ENCODE measurements around the gene NNAT.
A peak's percentile ranks its signal among the peaks of the same experiment; 100 is the strongest.

Gene NNAT

DNA sequence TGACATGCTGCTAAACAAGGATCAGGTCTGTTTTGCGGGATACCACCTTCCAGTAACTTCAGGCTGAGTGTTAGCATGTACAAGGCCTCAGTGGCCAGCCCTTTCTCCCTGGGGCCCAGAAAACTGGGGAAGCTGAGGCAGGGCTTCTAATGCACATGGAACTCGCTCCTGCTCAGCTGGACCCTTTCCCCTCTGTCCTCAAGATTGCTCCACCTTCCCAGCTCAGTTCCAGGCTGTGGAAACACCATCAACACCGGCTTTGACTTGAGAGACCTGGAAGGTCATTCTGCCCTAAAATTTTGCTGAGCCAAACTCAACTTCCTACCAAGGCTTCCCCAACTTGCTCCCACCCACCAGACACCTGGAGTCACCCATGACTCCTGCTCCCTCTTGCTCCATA lies 10.8 kb downstream of the NNAT start:
- no peaks in the 10 kb centered on the region for H3K27me3 ChIP-seq (ENCODE audit: insufficient read depth, low read length)
- peaks cover 13% of the 10 kb centered on the region for H3K79me2 ChIP-seq (ENCODE audit: control insufficient read depth, insufficient read depth, low read length, poor library complexity)
- H2BK12ac ChIP-seq (ENCODE audit: low read length): peak overlapping the region; percentile 4
- H3K18ac ChIP-seq (ENCODE audit: low read length): no peak overlapping the region
- no peaks in the 10 kb centered on the region for H3K36me3 ChIP-seq (ENCODE audit: control insufficient read depth in 1 of 2, insufficient read depth in 2 of 2, low read length in 2 of 2)
- no peak overlapping the region for H2AFZ ChIP-seq (ENCODE audit: insufficient read depth, low read length, poor library complexity)
- H2BK120ac ChIP-seq (ENCODE audit: insufficient read depth, low read length, poor library complexity): no peak overlapping the region
- no peak overlapping the region for H3K4me3 ChIP-seq (ENCODE audit: low read depth, low read length)
- H3K79me1 ChIP-seq (ENCODE audit: low read length): peaks cover 13% of the 10 kb centered on the region
- no peaks in the 10 kb centered on the region for H3K9me3 ChIP-seq (ENCODE audit: insufficient read depth, low read depth, low read length)
- H2AK5ac ChIP-seq (ENCODE audit: low read length): no peak overlapping the region
- H3K27ac ChIP-seq (ENCODE audit: low read depth, low read length): no peak overlapping the region
- no peak overlapping the region for H4K12ac ChIP-seq (ENCODE audit: low read depth, low read length)
- no peak overlapping the region for H3K14ac ChIP-seq (ENCODE audit: low read length)
- no peak overlapping the region for H4K91ac ChIP-seq (ENCODE audit: low read depth, low read length)
- no peak overlapping the region for H3K4me2 ChIP-seq (ENCODE audit: low read length)
- DNase-seq: no peak
- no peak overlapping the region for H3K23ac ChIP-seq (ENCODE audit: low read length)
- H4K8ac ChIP-seq (ENCODE audit: low read depth, low read length): no peak overlapping the region
- no CpG with 5 or more reads among the region's 3 CpGs for WGBS (ENCODE audit: extremely low coverage, insufficient coverage, insufficient read length)
- no peak overlapping the region for H2BK5ac ChIP-seq (ENCODE audit: low read depth, low read length, poor library complexity)
- peaks cover 5 to 9% of the 10 kb centered on the region in 2 experiments for H3K4me1 ChIP-seq (ENCODE audit: control insufficient read depth in 1 of 2, insufficient read depth in 2 of 2, low read length in 2 of 2)
- H3K9ac ChIP-seq (ENCODE audit: low read length): no peak overlapping the region
- H3K4ac ChIP-seq (ENCODE audit: low read depth, low read length): no peak overlapping the region

DNA sequence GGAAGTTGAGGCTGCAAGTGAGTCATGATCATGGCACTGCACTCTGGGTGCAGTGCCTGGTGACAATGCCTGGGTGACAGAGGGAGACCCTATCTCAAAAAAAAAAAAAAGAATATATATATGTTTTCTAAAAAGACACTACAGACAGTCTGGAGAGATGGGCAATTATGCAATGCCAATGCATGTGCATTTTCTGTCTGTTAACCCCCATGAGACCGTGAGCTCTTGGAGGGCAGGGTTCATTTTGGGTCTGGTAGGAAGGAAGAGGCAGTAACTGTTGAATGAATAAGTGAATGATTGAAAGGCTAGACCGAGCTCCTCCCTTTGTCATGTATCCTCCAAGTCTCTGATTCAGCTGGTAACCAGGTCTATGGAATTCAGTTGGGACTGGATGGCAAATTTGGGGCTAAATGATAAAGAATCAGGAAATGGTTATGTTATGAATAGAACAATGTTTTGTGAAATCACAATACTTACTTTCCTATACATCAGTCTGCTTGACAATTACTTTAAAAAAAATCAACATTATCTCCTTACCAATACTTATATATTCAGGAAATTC lies 12.2 kb downstream of the NNAT start:
- Histone ChIP-seq H3K79me2 (ENCODE audit: control insufficient read depth, insufficient read depth, low read length, poor library complexity) (peaks cover 2% of the 10 kb centered on the region), H2BK5ac (ENCODE audit: low read depth, low read length, poor library complexity) (no peak overlapping the region), H3K79me1 (ENCODE audit: low read length) (peaks cover 2% of the 10 kb centered on the region), H3K4ac (ENCODE audit: low read depth, low read length) (no peak overlapping the region), H3K27ac (ENCODE audit: low read depth, low read length) (no peak overlapping the region), H3K18ac (ENCODE audit: low read length) (no peak overlapping the region), H3K14ac (ENCODE audit: low read length) (no peak overlapping the region), H3K27me3 (ENCODE audit: insufficient read depth, low read length) (no peaks in the 10 kb centered on the region), H3K9me3 (ENCODE audit: insufficient read depth, low read depth, low read length) (no peaks in the 10 kb centered on the region), H4K8ac (ENCODE audit: low read depth, low read length) (no peak overlapping the region), H4K91ac (ENCODE audit: low read depth, low read length) (no peak overlapping the region), H3K36me3 (ENCODE audit: control insufficient read depth in 1 of 2, insufficient read depth in 2 of 2, low read length in 2 of 2) (no peaks in the 10 kb centered on the region), H4K12ac (ENCODE audit: low read depth, low read length) (no peak overlapping the region), H3K4me1 (ENCODE audit: control insufficient read depth in 1 of 2, insufficient read depth in 2 of 2, low read length in 2 of 2) (peaks cover 5 to 9% of the 10 kb centered on the region in 2 experiments), H2AFZ (ENCODE audit: insufficient read depth, low read length, poor library complexity) (no peak overlapping the region), H2AK5ac (ENCODE audit: low read length) (no peak overlapping the region), H3K23ac (ENCODE audit: low read length) (no peak overlapping the region), H2BK120ac (ENCODE audit: insufficient read depth, low read length, poor library complexity) (no peak overlapping the region), H2BK12ac (ENCODE audit: low read length) (no peak overlapping the region), H3K4me2 (ENCODE audit: low read length) (no peak overlapping the region), H3K4me3 (ENCODE audit: low read depth, low read length) (no peak overlapping the region), H3K9ac (ENCODE audit: low read length) (no peak overlapping the region)
- DNase-seq: no peak
- WGBS (ENCODE audit: extremely low coverage, insufficient coverage, insufficient read length): no CpG with 5 or more reads among the region's 2 CpGs

DNA sequence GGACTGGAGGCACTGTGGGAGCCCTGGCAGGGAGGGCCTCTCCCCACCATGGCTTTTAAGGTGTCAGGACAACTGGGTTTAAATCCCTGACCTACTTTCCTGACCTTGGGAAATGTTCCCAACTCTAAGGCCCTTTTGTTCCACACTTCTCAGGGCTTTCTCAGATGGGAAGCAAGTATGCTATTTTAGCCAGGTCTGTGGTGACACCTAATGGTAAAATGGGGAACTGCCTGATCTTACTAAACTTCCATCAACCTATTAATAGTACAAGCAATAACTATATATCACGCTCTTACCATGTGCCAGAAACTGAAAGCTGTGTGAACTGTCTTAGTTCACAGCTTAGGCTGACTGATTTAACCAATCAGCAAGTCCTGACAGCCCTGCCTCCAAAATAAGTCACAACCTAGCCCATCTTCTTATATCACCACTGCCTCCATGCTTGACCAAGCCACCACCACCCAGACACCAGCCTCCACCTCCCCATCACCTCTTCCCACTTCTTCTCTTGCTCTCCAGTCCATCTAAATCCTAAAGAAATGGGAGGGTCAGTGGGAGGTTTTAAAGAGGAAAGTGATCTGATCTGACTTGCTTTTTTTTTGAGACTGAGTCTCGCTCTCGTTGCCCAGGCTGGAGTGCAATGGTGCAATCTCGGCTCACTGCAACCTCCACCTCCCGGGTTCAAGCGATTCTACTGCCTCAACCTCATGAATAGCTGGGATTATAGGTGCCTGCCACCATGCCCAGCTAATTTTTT lies 13.5 kb downstream of the NNAT start:
- Histone ChIP-seq H3K79me2 (ENCODE audit: control insufficient read depth, insufficient read depth, low read length, poor library complexity) (no peaks in the 10 kb centered on the region), H3K4ac (ENCODE audit: low read depth, low read length) (peak overlapping the region; percentile 4), H3K18ac (ENCODE audit: low read length) (no peak overlapping the region), H3K36me3 (ENCODE audit: control insufficient read depth in 1 of 2, insufficient read depth in 2 of 2, low read length in 2 of 2) (no peaks in the 10 kb centered on the region), H3K4me2 (ENCODE audit: low read length) (no peak overlapping the region), H4K8ac (ENCODE audit: low read depth, low read length) (peak overlapping the region; percentile 10), H3K79me1 (ENCODE audit: low read length) (no peaks in the 10 kb centered on the region), H2BK12ac (ENCODE audit: low read length) (peak overlapping the region; percentile 80), H3K23ac (ENCODE audit: low read length) (no peak overlapping the region), H3K9me3 (ENCODE audit: insufficient read depth, low read depth, low read length) (no peaks in the 10 kb centered on the region), H4K12ac (ENCODE audit: low read depth, low read length) (no peak overlapping the region), H4K91ac (ENCODE audit: low read depth, low read length) (peak overlapping the region; percentile 20), H2BK5ac (ENCODE audit: low read depth, low read length, poor library complexity) (no peak overlapping the region), H3K27me3 (ENCODE audit: insufficient read depth, low read length) (no peaks in the 10 kb centered on the region), H3K4me1 (ENCODE audit: control insufficient read depth in 1 of 2, insufficient read depth in 2 of 2, low read length in 2 of 2) (peaks cover 5 to 8% of the 10 kb centered on the region in 2 experiments), H3K27ac (ENCODE audit: low read depth, low read length) (no peak overlapping the region), H3K9ac (ENCODE audit: low read length) (no peak overlapping the region), H3K4me3 (ENCODE audit: low read depth, low read length) (no peak overlapping the region), H2AFZ (ENCODE audit: insufficient read depth, low read length, poor library complexity) (no peak overlapping the region), H3K14ac (ENCODE audit: low read length) (no peak overlapping the region), H2BK120ac (ENCODE audit: insufficient read depth, low read length, poor library complexity) (peak overlapping the region; percentile 8), H2AK5ac (ENCODE audit: low read length) (no peak overlapping the region)
- DNase-seq: peak; percentile 75 to 94
- WGBS (ENCODE audit: extremely low coverage, insufficient coverage, insufficient read length): no CpG with 5 or more reads among the region's 6 CpGs

DNA sequence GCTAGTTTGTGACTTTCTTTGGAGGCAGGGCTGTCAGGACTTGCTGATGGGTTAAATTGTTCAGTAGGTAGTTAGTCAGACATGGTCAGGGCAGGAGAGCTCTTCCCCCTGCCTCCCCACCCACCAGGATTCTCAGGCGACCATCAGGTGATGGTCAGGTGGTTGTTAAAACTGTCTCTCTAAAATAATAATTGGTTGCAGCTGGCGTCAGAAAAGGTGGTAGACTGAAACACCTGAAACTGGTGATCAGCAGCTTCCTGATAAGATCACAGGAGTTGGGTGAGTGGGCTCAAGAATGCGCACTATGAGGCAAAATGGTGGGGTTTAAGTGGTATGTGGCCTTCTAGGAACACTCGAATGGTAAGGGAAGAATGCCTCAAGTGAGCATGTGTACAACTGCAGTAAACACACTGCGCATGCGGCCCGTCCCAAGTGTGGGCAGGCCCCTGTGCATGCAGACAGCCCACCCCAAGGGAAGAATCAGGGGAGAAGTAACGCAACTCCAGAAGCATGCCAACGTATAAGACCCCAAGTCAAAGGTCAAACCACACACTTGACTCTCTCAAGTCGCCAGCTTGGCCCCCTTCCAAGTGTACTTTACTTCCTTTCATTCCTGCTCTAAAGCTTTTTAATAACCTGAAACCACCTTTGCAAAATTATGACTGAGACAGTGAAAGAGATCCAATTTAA lies 14.5 kb downstream of the NNAT start:
- H3K79me1 ChIP-seq (ENCODE audit: low read length): no peaks in the 10 kb centered on the region
- H3K14ac ChIP-seq (ENCODE audit: low read length): no peak overlapping the region
- H4K8ac ChIP-seq (ENCODE audit: low read depth, low read length): no peak overlapping the region
- H3K4me3 ChIP-seq (ENCODE audit: low read depth, low read length): no peak overlapping the region
- no peak overlapping the region for H3K23ac ChIP-seq (ENCODE audit: low read length)
- H3K27ac ChIP-seq (ENCODE audit: low read depth, low read length): no peak overlapping the region
- no peak overlapping the region for H3K4me2 ChIP-seq (ENCODE audit: low read length)
- no peak overlapping the region for H2BK5ac ChIP-seq (ENCODE audit: low read depth, low read length, poor library complexity)
- WGBS (ENCODE audit: extremely low coverage, insufficient coverage, insufficient read length): no CpG with 5 or more reads among the region's 10 CpGs
- no peak overlapping the region for H2BK12ac ChIP-seq (ENCODE audit: low read length)
- no peak for DNase-seq
- no peaks in the 10 kb centered on the region for H3K27me3 ChIP-seq (ENCODE audit: insufficient read depth, low read length)
- peaks cover 5 to 8% of the 10 kb centered on the region in 2 experiments for H3K4me1 ChIP-seq (ENCODE audit: control insufficient read depth in 1 of 2, insufficient read depth in 2 of 2, low read length in 2 of 2)
- H2AFZ ChIP-seq (ENCODE audit: insufficient read depth, low read length, poor library complexity): no peak overlapping the region
- H3K36me3 ChIP-seq (ENCODE audit: control insufficient read depth in 1 of 2, insufficient read depth in 2 of 2, low read length in 2 of 2): no peaks in the 10 kb centered on the region
- H3K9ac ChIP-seq (ENCODE audit: low read length): no peak overlapping the region
- no peak overlapping the region for H2AK5ac ChIP-seq (ENCODE audit: low read length)
- no peaks in the 10 kb centered on the region for H3K79me2 ChIP-seq (ENCODE audit: control insufficient read depth, insufficient read depth, low read length, poor library complexity)
- no peak overlapping the region for H2BK120ac ChIP-seq (ENCODE audit: insufficient read depth, low read length, poor library complexity)
- H3K4ac ChIP-seq (ENCODE audit: low read depth, low read length): no peak overlapping the region
- no peak overlapping the region for H4K12ac ChIP-seq (ENCODE audit: low read depth, low read length)
- no peaks in the 10 kb centered on the region for H3K9me3 ChIP-seq (ENCODE audit: insufficient read depth, low read depth, low read length)
- no peak overlapping the region for H3K18ac ChIP-seq (ENCODE audit: low read length)
- H4K91ac ChIP-seq (ENCODE audit: low read depth, low read length): peak overlapping the region; percentile 20

All from trophoblast cell (in vitro differentiated cells and primary cell).